K562 (cell line): ENCODE results near the gene MOK. TPM values are rescaled to one million over a fixed set of nuclear protein-coding genes. Genes with fewer than 3 reads are reported as not detected.

Experiments used
- ATAC-seq: fragments of 200-7000 bp; cut with Tn5 transposase; 3 replicates; pipeline ENCODE4 v1.9.1; 2020; ENCODE audit warnings: moderate library complexity
- BruUV-seq: library from RNA; stranded (reverse); fragments of 400-500 nt; replicated peaks from 2 replicates; lab custom pipeline; 2021; lab: Mats Ljungman, UMichigan
- CTCF ChIA-PET: fragments of 300-600 bp; formaldehyde crosslinking; extraction: SDS; loops from one replicate; lab custom pipeline; 2021; ENCODE audit warnings: low intra/inter-chr PET ratio; lab: Yijun Ruan, JAX
- POLR2A ChIA-PET: fragments of 300-600, 350-650 bp; sonication (Branson Sonifier 250); formaldehyde crosslinking; extraction: SDS; loops from one replicate; lab custom pipeline; 2021; ENCODE audit warnings: antibody characterized with exemption, inconsistent platforms; lab: Yijun Ruan, JAX
- DNase-seq, 4 experiments: peaks; one replicate each; pipeline versions ENCODE4 v3.0.0 to v3.0.0-alpha.2; 2011 to 2018; ENCODE audit warnings: low spot score in 3 of 4, mixed read lengths in 3 of 4; ENCODE audit errors: extremely low read depth in 1 of 4
- FAIRE-seq: peaks from 2 replicates; lab custom pipeline; 2011; peaks lifted over from hg19 to GRCh38; lab: Jason Lieb, UNC
- H2AFZ ChIP-seq: 2 replicates; pipeline ENCODE4 v1.6.0; 2011; ENCODE audit warnings: low read depth, low read length, control low read depth, inconsistent platforms
- H3K27ac ChIP-seq: fragments of 200-600 bp; 3 replicates; pipeline ENCODE4 v1.8.0; 2011; ENCODE audit warnings: low read depth, mild to moderate bottlenecking, control low read depth, inconsistent platforms, low read length, moderate library complexity, mixed read lengths; ENCODE audit errors: extremely low read depth
- H3K27me3 ChIP-seq, 2 experiments: fragments of 300-600 bp in 1 of 2; 2 replicates in 1 of 2; 3 replicates in 1 of 2; pipeline versions ENCODE4 v1.6.0 to v1.8.0; 2011; ENCODE audit warnings: inconsistent platforms in 2 of 2, low read length in 2 of 2, mild to moderate bottlenecking in 1 of 2, mixed read lengths in 1 of 2, moderate library complexity in 1 of 2; ENCODE audit not compliant: control insufficient read depth in 2 of 2, insufficient read depth in 2 of 2
- H3K36me3 ChIP-seq: fragments of 300-600 bp; 3 replicates; pipeline ENCODE4 v1.8.0; 2011; ENCODE audit warnings: mild to moderate bottlenecking, low read length, inconsistent platforms; ENCODE audit not compliant: control insufficient read depth, insufficient read depth
- H3K4me1 ChIP-seq, 2 experiments: fragments of 200-600 bp in 1 of 2; replicated peaks in 1 of 2; 2 replicates in 1 of 2; 3 replicates in 1 of 2; pipeline versions ENCODE4 v1.5.1 to v1.8.0; 2011; ENCODE audit warnings: inconsistent platforms in 2 of 2, low read length in 2 of 2, mild to moderate bottlenecking in 1 of 2, mixed read lengths in 1 of 2, moderate library complexity in 1 of 2; ENCODE audit not compliant: control insufficient read depth in 2 of 2, insufficient read depth in 2 of 2
- H3K4me2 ChIP-seq: 2 replicates; pipeline ENCODE4 v1.6.1; 2011; ENCODE audit warnings: low read length, control low read depth, inconsistent platforms, mixed read lengths; ENCODE audit not compliant: insufficient read depth
- H3K4me3 ChIP-seq: fragments of 200-600 bp; sonication (generic), shearing (Covaris generic); 2 replicates; pipeline ENCODE4 v1.5.1; 2016; ENCODE audit warnings: control low read depth, inconsistent platforms
- H3K79me2 ChIP-seq: fragments of 200-600 bp; 3 replicates; pipeline ENCODE4 v1.8.0; 2011; ENCODE audit warnings: low read length, inconsistent platforms; ENCODE audit not compliant: control insufficient read depth, insufficient read depth
- H3K9ac ChIP-seq, 2 experiments: 2 replicates each; pipeline versions ENCODE4 v1.6.0 to v1.6.1; 2011; ENCODE audit warnings: low read depth in 2 of 2, low read length in 2 of 2, control low read depth in 1 of 2, inconsistent platforms in 1 of 2, mild to moderate bottlenecking in 1 of 2, mixed read lengths in 1 of 2; ENCODE audit not compliant: insufficient read depth in 1 of 2
- H3K9me1 ChIP-seq: one replicate; pipeline ENCODE4 v1.6.0; 2011; ENCODE audit warnings: inconsistent platforms, mild to moderate bottlenecking, low read length, moderate library complexity; ENCODE audit not compliant: control insufficient read depth, insufficient read depth
- H3K9me3 ChIP-seq: replicated peaks from 2 replicates; pipeline ENCODE4 v1.5.1; 2011; ENCODE audit warnings: low read depth, low read length, inconsistent platforms; ENCODE audit not compliant: control insufficient read depth, insufficient read depth
- H4K20me1 ChIP-seq: replicated peaks from 2 replicates; pipeline ENCODE4 v1.6.1; 2011; ENCODE audit warnings: low read length, inconsistent platforms, mixed read lengths; ENCODE audit not compliant: control insufficient read depth, insufficient read depth
- ARNT ChIP-seq, 2 experiments: fragments of 450-650 bp; IDR thresholded peaks; 2 replicates each; pipeline ENCODE4 v1.6.1; 2016; ENCODE audit warnings: mild to moderate bottlenecking in 1 of 2
- EP400 ChIP-seq: fragments of 450-650 bp; IDR thresholded peaks from 2 replicates; pipeline ENCODE4 v1.6.1; 2017; ENCODE audit warnings: antibody characterized with exemption, mild to moderate bottlenecking, moderate library complexity
- ERF ChIP-seq: fragments of 450-650 bp; formaldehyde crosslinking; IDR thresholded peaks from 2 replicates; pipeline ENCODE4 v1.4.0; 2020; ENCODE audit warnings: mild to moderate bottlenecking, mixed read lengths
- HDAC3 ChIP-seq: fragments of 450-650 bp; IDR thresholded peaks from 2 replicates; pipeline ENCODE4 v1.6.1; 2018; ENCODE audit warnings: borderline replicate concordance, mild to moderate bottlenecking, moderate library complexity; ENCODE audit not compliant: partially characterized antibody
- SUPT5H ChIP-seq: fragments of 450-650 bp; IDR thresholded peaks from 2 replicates; pipeline ENCODE4 v1.6.1; 2016
- ZNF143 ChIP-seq: sonication (generic); formaldehyde crosslinking; IDR thresholded peaks from 2 replicates; pipeline ENCODE4 v1.9.0; 2022; ENCODE audit warnings: mild to moderate bottlenecking, missing genetic modification reagents
- ZNF408 ChIP-seq: fragments of 250-450 bp; sonication (Bioruptor Pico); IDR thresholded peaks from 2 replicates; pipeline ENCODE4 v1.4.0; 2020; ENCODE audit warnings: low read depth, mild to moderate bottlenecking, moderate library complexity
- ZNF41 ChIP-seq: fragments of 250-450 bp; sonication (Bioruptor Pico); conservative IDR thresholded peaks from 2 replicates; pipeline ENCODE4 v1.4.0; 2020; ENCODE audit warnings: mild to moderate bottlenecking
- WGBS: fragments of 100-300 bp; shearing (Covaris generic); methylation state at CpG from one replicate; pipeline ENCODE4 v1.1.6; 2016; ENCODE audit warnings: low coverage, mixed read lengths; ENCODE audit not compliant: insufficient coverage; ENCODE audit errors: missing lambda C conversion rate; 5-methylcytosine and 5-hydroxymethylcytosine counted together
- in situ Hi-C: fragments of 300-500 bp; cut with MboI; formaldehyde crosslinking; loops from 4 replicates; pipeline ENCODE4 v1.15.0; 2018; ENCODE audit warnings: inconsistent platforms, mixed read lengths
- intact Hi-C: fragments of 100-400 bp; cut with micrococcal nuclease; formaldehyde crosslinking; loops from 2 replicates; pipeline ENCODE4 v1.14.2; 2022
- polyA plus RNA-seq, 8 experiments: library from polyadenylated mRNA; depleted of rRNA in 4 of 8; stranded (reverse) in 5 of 8; unstranded in 3 of 8; fragments of >200 nt; fragmentation: Nextera tagmentation in 2 of 8; fragmentation: Illumina TruSeq in 1 of 8; extraction: Ambion mirVana in 2 of 8; extraction: Trizol in 1 of 8; gene quantifications; 2 replicates each; pipeline versions ENCODE4 v1.2.1 to v1.2.3, GENCODE V29; 2011 to 2014; ENCODE audit warnings: inconsistent platforms in 1 of 8, missing spikeins in 1 of 8
- total RNA-seq, 7 experiments: library from RNA; depleted of rRNA in 6 of 7; stranded (reverse); fragments of >200 nt in 6 of 7; fragmentation: Illumina TruSeq in 2 of 7; extraction: Trizol in 2 of 7; gene quantifications; 2 replicates each; pipeline versions ENCODE4 v1.2.1 to v1.2.3, GENCODE V29; 2011 to 2021; ENCODE audit warnings: low replicate concordance in 1 of 7
- TF ChIP-seq, protein P1 (sequence below): fragments of 450-650 bp; formaldehyde crosslinking; IDR thresholded peaks from 2 replicates; pipeline ENCODE4 v1.4.0; 2020; ENCODE audit warnings: mild to moderate bottlenecking, moderate library complexity
- TF ChIP-seq, protein P2 (sequence below): sonication (generic); formaldehyde crosslinking; IDR thresholded peaks from 2 replicates; pipeline ENCODE4 v1.8.0; 2022; ENCODE audit warnings: mild to moderate bottlenecking, missing genetic modification reagents

The MOK gene
- total and polyA plus RNA-seq, 9 of the 15 experiments (the other 6 are each of a cell fraction or from before 2014, with no cell fraction given) = 1.3 to 8.4 (median 5.3) TPM

DNA sequence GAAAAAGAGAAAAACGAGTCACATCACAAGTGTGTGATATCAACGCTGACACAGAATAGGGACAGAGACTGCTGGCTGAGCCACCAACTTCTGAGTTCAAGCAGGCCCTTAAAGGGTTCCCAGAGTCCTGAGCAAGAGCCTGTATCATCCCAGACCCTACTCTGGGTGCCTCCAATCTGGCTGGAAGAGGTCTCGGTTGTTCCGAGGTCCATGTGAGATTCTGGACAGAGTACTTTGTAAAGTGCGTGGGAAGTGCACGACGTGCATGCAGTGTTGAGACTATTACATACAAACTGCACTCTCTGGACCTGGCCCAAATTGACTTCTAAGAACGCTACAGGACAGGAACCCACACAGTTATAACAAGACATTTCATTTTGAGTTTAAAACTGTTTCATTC lies 40.6 kb downstream of the MOK start:
- Histone ChIP-seq H3K4me1 (peaks cover 7 to 9% of the 10 kb centered on the region in 2 experiments; a peak in 4 of 5 replicates), H3K9me1 (no peaks in the 10 kb centered on the region), H3K9me3 (no peaks in the 10 kb centered on the region), H3K4me2 (peak overlapping the region; percentile 66), H4K20me1 (no peaks in the 10 kb centered on the region), H3K36me3 (no peaks in the 10 kb centered on the region), H3K79me2 (no peaks in the 10 kb centered on the region), H2AFZ (peak overlapping the region; percentile 87), H3K27me3 (no peaks in the 10 kb centered on the region), H3K4me3 (no peak overlapping the region), H3K9ac (peak overlapping the region; percentile 50 to 70; a peak in 3 of 4 replicates), H3K27ac (peak overlapping the region; percentile 44; the same call in 2 of the 3 replicates)
- FAIRE-seq (peak; percentile 29), ATAC-seq (peak; percentile 68), DNase-seq (no peak)
- in situ Hi-C loops = no loop called here
- ChIA-PET POLR2A (interaction anchor here (1.1 kb wide), 1 partner anchor 36 kb away, joined by 3 read pairs; no protein-coding TSS in a partner anchor), CTCF (no interaction called here)
- no TSS peak for BruUV-seq
- intact Hi-C loops = no loop called here
- WGBS = 37% methylated on average over 8 of the region's 8 CpGs
- TF ChIP-seq, protein P1, sequence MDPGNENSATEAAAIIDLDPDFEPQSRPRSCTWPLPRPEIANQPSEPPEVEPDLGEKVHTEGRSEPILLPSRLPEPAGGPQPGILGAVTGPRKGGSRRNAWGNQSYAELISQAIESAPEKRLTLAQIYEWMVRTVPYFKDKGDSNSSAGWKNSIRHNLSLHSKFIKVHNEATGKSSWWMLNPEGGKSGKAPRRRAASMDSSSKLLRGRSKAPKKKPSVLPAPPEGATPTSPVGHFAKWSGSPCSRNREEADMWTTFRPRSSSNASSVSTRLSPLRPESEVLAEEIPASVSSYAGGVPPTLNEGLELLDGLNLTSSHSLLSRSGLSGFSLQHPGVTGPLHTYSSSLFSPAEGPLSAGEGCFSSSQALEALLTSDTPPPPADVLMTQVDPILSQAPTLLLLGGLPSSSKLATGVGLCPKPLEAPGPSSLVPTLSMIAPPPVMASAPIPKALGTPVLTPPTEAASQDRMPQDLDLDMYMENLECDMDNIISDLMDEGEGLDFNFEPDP = no peak
- TF ChIP-seq SUPT5H = no peak
- no peak for TF ChIP-seq ERF (CRISPR knock-in tag)
- no peak for TF ChIP-seq ARNT (IDR thresholded peaks at IDR 0.05)
- no peak for TF ChIP-seq ZNF41 (CRISPR knock-in tag)
- TF ChIP-seq ZNF408 (CRISPR knock-in tag) = no peak
- TF ChIP-seq, protein P2, sequence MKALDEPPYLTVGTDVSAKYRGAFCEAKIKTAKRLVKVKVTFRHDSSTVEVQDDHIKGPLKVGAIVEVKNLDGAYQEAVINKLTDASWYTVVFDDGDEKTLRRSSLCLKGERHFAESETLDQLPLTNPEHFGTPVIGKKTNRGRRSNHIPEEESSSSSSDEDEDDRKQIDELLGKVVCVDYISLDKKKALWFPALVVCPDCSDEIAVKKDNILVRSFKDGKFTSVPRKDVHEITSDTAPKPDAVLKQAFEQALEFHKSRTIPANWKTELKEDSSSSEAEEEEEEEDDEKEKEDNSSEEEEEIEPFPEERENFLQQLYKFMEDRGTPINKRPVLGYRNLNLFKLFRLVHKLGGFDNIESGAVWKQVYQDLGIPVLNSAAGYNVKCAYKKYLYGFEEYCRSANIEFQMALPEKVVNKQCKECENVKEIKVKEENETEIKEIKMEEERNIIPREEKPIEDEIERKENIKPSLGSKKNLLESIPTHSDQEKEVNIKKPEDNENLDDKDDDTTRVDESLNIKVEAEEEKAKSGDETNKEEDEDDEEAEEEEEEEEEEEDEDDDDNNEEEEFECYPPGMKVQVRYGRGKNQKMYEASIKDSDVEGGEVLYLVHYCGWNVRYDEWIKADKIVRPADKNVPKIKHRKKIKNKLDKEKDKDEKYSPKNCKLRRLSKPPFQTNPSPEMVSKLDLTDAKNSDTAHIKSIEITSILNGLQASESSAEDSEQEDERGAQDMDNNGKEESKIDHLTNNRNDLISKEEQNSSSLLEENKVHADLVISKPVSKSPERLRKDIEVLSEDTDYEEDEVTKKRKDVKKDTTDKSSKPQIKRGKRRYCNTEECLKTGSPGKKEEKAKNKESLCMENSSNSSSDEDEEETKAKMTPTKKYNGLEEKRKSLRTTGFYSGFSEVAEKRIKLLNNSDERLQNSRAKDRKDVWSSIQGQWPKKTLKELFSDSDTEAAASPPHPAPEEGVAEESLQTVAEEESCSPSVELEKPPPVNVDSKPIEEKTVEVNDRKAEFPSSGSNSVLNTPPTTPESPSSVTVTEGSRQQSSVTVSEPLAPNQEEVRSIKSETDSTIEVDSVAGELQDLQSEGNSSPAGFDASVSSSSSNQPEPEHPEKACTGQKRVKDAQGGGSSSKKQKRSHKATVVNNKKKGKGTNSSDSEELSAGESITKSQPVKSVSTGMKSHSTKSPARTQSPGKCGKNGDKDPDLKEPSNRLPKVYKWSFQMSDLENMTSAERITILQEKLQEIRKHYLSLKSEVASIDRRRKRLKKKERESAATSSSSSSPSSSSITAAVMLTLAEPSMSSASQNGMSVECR (CRISPR knock-in tag) = no peak
- no peak for TF ChIP-seq HDAC3
- TF ChIP-seq EP400 = no peak
- TF ChIP-seq ZNF143 (CRISPR knock-in tag) = no peak
